Effector CD8-positive, alpha-beta T cell (primary cell): ENCODE data around the gene SPIN2A.
"Not testable (repeated sequence)": the region's sequence is repeated elsewhere in the genome, so short reads cannot be mapped to it uniquely, and the experiment has no call there.

Experiments used
- DNase-seq: peaks from one replicate; lab custom pipeline; 2025; lab: John Stamatoyannopoulos, UW

SPIN2A gene

DNA sequence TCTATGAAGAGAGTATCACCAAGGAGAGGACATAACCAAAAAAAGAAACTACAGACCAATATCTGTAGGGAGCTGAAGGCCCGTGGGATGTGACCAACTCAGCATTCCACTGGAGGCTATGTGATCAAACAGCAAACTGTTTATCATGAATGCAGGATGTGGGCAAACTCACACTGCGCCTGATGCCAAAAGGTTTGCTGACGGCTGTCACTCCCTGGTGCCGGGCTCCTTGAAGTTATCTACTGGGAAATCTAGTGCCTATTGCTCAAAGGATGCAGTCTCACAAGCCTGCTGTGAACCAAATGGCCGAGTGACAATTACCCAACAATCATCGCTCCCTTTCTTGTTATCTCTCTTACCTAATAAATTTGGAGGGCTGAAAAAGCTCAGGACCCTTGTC, 34.3 kb downstream of the SPIN2A start:
- DNase-seq, result not testable (repeated sequence)
